Astrocyte (in vitro differentiated cells and primary cell): Measurements from ENCODE around the gene CASR. TPM values are rescaled to one million over a fixed set of nuclear protein-coding genes. Genes with fewer than 3 reads are reported as not detected.
"Not testable (repeated sequence)": the region's sequence is repeated elsewhere in the genome, so short reads cannot be mapped to it uniquely, and the experiment has no call there.

ENCODE experiments used
- DNase-seq: peaks from one replicate; pipeline ENCODE4 v3.0.0-alpha.2; 2010; ENCODE audit warnings: low read depth
- FAIRE-seq: peaks from 2 replicates; lab custom pipeline; 2011; peaks lifted over from hg19 to GRCh38; lab: Jason Lieb, UNC
- H2AFZ ChIP-seq: 2 replicates; pipeline ENCODE4 v1.6.0; 2012; ENCODE audit warnings: low read depth, low read length, inconsistent platforms
- H3K27ac ChIP-seq: 2 replicates; pipeline ENCODE4 v1.5.1; 2011; ENCODE audit warnings: low read depth, low read length, inconsistent platforms
- H3K27me3 ChIP-seq: 2 replicates; pipeline ENCODE4 v1.6.0; 2011; ENCODE audit warnings: low read length, inconsistent platforms; ENCODE audit not compliant: insufficient read depth
- H3K36me3 ChIP-seq: 2 replicates; pipeline ENCODE4 v1.5.1; 2011; ENCODE audit warnings: low read length, inconsistent platforms; ENCODE audit not compliant: insufficient read depth
- H3K4me1 ChIP-seq: 2 replicates; pipeline ENCODE4 v1.5.1; 2011; ENCODE audit warnings: low read length, inconsistent platforms; ENCODE audit not compliant: insufficient read depth
- H3K4me2 ChIP-seq: 2 replicates; pipeline ENCODE4 v1.6.0; 2012; ENCODE audit warnings: low read length, inconsistent platforms
- H3K4me3 ChIP-seq: 2 replicates; pipeline ENCODE4 v1.5.1; 2011; ENCODE audit warnings: low read depth, mild to moderate bottlenecking, low read length, inconsistent platforms; ENCODE audit not compliant: insufficient read depth
- H3K79me2 ChIP-seq: 2 replicates; pipeline ENCODE4 v1.6.0; 2012; ENCODE audit warnings: mild to moderate bottlenecking, low read length, inconsistent platforms; ENCODE audit not compliant: insufficient read depth
- H3K9ac ChIP-seq: 2 replicates; pipeline ENCODE4 v1.6.0; 2012; ENCODE audit warnings: mild to moderate bottlenecking, low read length, inconsistent platforms
- H3K9me3 ChIP-seq: 2 replicates; pipeline ENCODE4 v1.5.1; 2012; ENCODE audit warnings: low read depth, mild to moderate bottlenecking, low read length, inconsistent platforms; ENCODE audit not compliant: insufficient read depth
- H4K20me1 ChIP-seq: 2 replicates; pipeline ENCODE4 v1.6.0; 2012; ENCODE audit warnings: low read length, inconsistent platforms; ENCODE audit not compliant: insufficient read depth
- H3K27ac Mint-ChIP-seq: one replicate; pipeline ENCODE4 v1.8.0; 2021; ENCODE audit warnings: mild to moderate bottlenecking, mixed read lengths; ENCODE audit not compliant: unreplicated experiment
- H3K27me3 Mint-ChIP-seq: one replicate; pipeline ENCODE4 v1.8.0; 2021; ENCODE audit warnings: low read depth, mixed read lengths; ENCODE audit not compliant: unreplicated experiment
- H3K36me3 Mint-ChIP-seq: one replicate; pipeline ENCODE4 v1.8.0; 2021; ENCODE audit warnings: low read depth, mixed read lengths; ENCODE audit not compliant: unreplicated experiment
- H3K4me1 Mint-ChIP-seq: one replicate; pipeline ENCODE4 v1.8.0; 2021; ENCODE audit warnings: low read depth, mixed read lengths; ENCODE audit not compliant: unreplicated experiment
- H3K4me3 Mint-ChIP-seq: one replicate; pipeline ENCODE4 v1.8.0; 2021; ENCODE audit warnings: mild to moderate bottlenecking, moderate library complexity, mixed read lengths; ENCODE audit not compliant: unreplicated experiment
- H3K9me3 Mint-ChIP-seq: one replicate; pipeline ENCODE4 v1.8.0; 2021; ENCODE audit warnings: mild to moderate bottlenecking, mixed read lengths; ENCODE audit not compliant: unreplicated experiment
- CTCF ChIP-seq: IDR thresholded peaks from 2 replicates; pipeline ENCODE4 v1.5.1; 2011; ENCODE audit warnings: low read depth, mild to moderate bottlenecking, inconsistent platforms, low read length, moderate library complexity; ENCODE audit not compliant: insufficient read depth
- EZH2 ChIP-seq: IDR thresholded peaks from 2 replicates; pipeline ENCODE4 v1.6.1; 2012; ENCODE audit warnings: mild to moderate bottlenecking, low read length, inconsistent platforms; ENCODE audit not compliant: insufficient read depth
- total RNA-seq: library from RNA; stranded (reverse); gene quantifications from 2 replicates; pipeline ENCODE4 v1.2.1, GENCODE V29; 2021

Gene CASR
- total RNA-seq, 1 donor from 2014 or later: not detected

GRCh38 chr3:122200661-122201060, 17.2 kb downstream of the CASR start:
- DNase-seq (no peak), FAIRE-seq (no peak)
- H4K20me1 ChIP-seq: no peaks in the 10 kb centered on the region
- no peak overlapping the region for H2AFZ ChIP-seq
- H3K27ac ChIP-seq: no peak overlapping the region
- no peak overlapping the region for H3K4me3 ChIP-seq
- H3K4me1 ChIP-seq: no peaks in the 10 kb centered on the region
- Mint-ChIP-seq H3K4me3 (no peak overlapping the region), H3K36me3 (no peaks in the 10 kb centered on the region), H3K27me3 (no peaks in the 10 kb centered on the region), H3K4me1 (no peaks in the 10 kb centered on the region), H3K27ac (no peak overlapping the region), H3K9me3 (no peaks in the 10 kb centered on the region)
- H3K9me3 ChIP-seq: no peaks in the 10 kb centered on the region
- H3K4me2 ChIP-seq: no peak overlapping the region
- no peak overlapping the region for H3K9ac ChIP-seq
- no peaks in the 10 kb centered on the region for H3K79me2 ChIP-seq
- no peaks in the 10 kb centered on the region for H3K36me3 ChIP-seq
- TF ChIP-seq CTCF (no peak), EZH2 (no peak)
- H3K27me3 ChIP-seq: no peaks in the 10 kb centered on the region

GRCh38 chr3:122201476-122201875, 18.0 kb downstream of the CASR start:
- not testable (repeated sequence) for H3K27me3 ChIP-seq, H3K9ac ChIP-seq, FAIRE-seq, H3K9me3 Mint-ChIP-seq, H3K4me3 ChIP-seq, H3K27me3 Mint-ChIP-seq, H3K4me1 Mint-ChIP-seq, DNase-seq, H3K4me2 ChIP-seq, H3K9me3 ChIP-seq, H3K27ac Mint-ChIP-seq, H2AFZ ChIP-seq, H4K20me1 ChIP-seq, H3K36me3 ChIP-seq, H3K4me1 ChIP-seq, H3K4me3 Mint-ChIP-seq, H3K27ac ChIP-seq, H3K79me2 ChIP-seq, H3K36me3 Mint-ChIP-seq

GRCh38 chr3:122208579-122208978, 25.1 kb downstream of the CASR start:
- H3K4me1 ChIP-seq: no peaks in the 10 kb centered on the region
- H3K79me2 ChIP-seq: no peaks in the 10 kb centered on the region
- FAIRE-seq (no peak), DNase-seq (no peak)
- H3K36me3 Mint-ChIP-seq: no peaks in the 10 kb centered on the region
- no peaks in the 10 kb centered on the region for H4K20me1 ChIP-seq
- no peak overlapping the region for H2AFZ ChIP-seq
- H3K4me2 ChIP-seq: no peak overlapping the region
- H3K9me3 ChIP-seq: no peaks in the 10 kb centered on the region
- H3K9me3 Mint-ChIP-seq: no peaks in the 10 kb centered on the region
- no peak overlapping the region for H3K4me3 Mint-ChIP-seq
- no peaks in the 10 kb centered on the region for H3K27me3 Mint-ChIP-seq
- no peaks in the 10 kb centered on the region for H3K4me1 Mint-ChIP-seq
- H3K27ac ChIP-seq: no peak overlapping the region
- H3K36me3 ChIP-seq: no peaks in the 10 kb centered on the region
- H3K4me3 ChIP-seq: no peak overlapping the region
- H3K27ac Mint-ChIP-seq: no peak overlapping the region
- no peak overlapping the region for H3K9ac ChIP-seq
- no peaks in the 10 kb centered on the region for H3K27me3 ChIP-seq
- TF ChIP-seq CTCF: no peak
- no peak for TF ChIP-seq EZH2
